CD4-positive, alpha-beta memory T cell (primary cell): ENCODE data around the gene PDC. TPM values are rescaled to one million over a fixed set of nuclear protein-coding genes. Genes with fewer than 3 reads are reported as not detected.

Source experiments
- CTCF ChIA-PET: fragments of 350-600 bp; sonication (Branson Sonifier 250); formaldehyde crosslinking; loops from one replicate; lab custom pipeline; 2021; ENCODE audit warnings: inconsistent platforms; ENCODE audit not compliant: partially characterized antibody; lab: Charles Lee
- POLR2A ChIA-PET: fragments of 350-600 bp; sonication (Branson Sonifier 250); formaldehyde crosslinking; loops from one replicate; lab custom pipeline; 2021; ENCODE audit not compliant: partially characterized antibody; lab: Charles Lee
- DNase-seq, 5 donors: peaks; one replicate each; pipeline versions ENCODE4 v3.0.0 to v3.0.0-alpha.2; 2020 to 2022; ENCODE audit warnings: mixed read lengths in 1 of 5
- H3K27ac ChIP-seq: one replicate; pipeline ENCODE4 v1.7.0; 2013; ENCODE audit warnings: low read depth, low read length
- H3K27me3 ChIP-seq: 2 replicates; pipeline ENCODE4 v1.7.0; 2013; ENCODE audit warnings: mild to moderate bottlenecking, low read length, moderate library complexity; ENCODE audit not compliant: insufficient read depth
- H3K36me3 ChIP-seq: 2 replicates; pipeline ENCODE4 v1.7.0; 2013; ENCODE audit warnings: mild to moderate bottlenecking, low read length, moderate library complexity; ENCODE audit not compliant: insufficient read depth
- H3K4me1 ChIP-seq: 2 replicates; pipeline ENCODE4 v1.7.0; 2013; ENCODE audit warnings: mild to moderate bottlenecking, low read length, moderate library complexity; ENCODE audit not compliant: insufficient read depth
- H3K4me3 ChIP-seq, 2 donors: one replicate each; pipeline ENCODE4 v1.7.0; 2013; ENCODE audit warnings: low read length in 2 of 2, mild to moderate bottlenecking in 1 of 2
- H3K9me3 ChIP-seq, 2 donors: one replicate each; pipeline ENCODE4 v1.7.0; 2013; ENCODE audit warnings: low read length in 2 of 2, control low read depth in 1 of 2; ENCODE audit not compliant: control insufficient read depth in 1 of 2
- H3K27ac Mint-ChIP-seq, 7 donors: one replicate each; pipeline ENCODE4 v1.8.0; 2020 to 2021; ENCODE audit warnings: mixed read lengths in 7 of 7, mild to moderate bottlenecking in 6 of 7, inconsistent platforms in 3 of 7, moderate library complexity in 3 of 7
- H3K27me3 Mint-ChIP-seq, 2 donors: one replicate each; pipeline ENCODE4 v1.8.0; 2020 to 2021; ENCODE audit warnings: mixed read lengths in 2 of 2
- H3K36me3 Mint-ChIP-seq, 2 donors: one replicate each; pipeline ENCODE4 v1.8.0; 2020 to 2021; ENCODE audit warnings: mixed read lengths in 2 of 2, inconsistent platforms in 1 of 2, mild to moderate bottlenecking in 1 of 2
- H3K4me1 Mint-ChIP-seq, 4 donors: one replicate each; pipeline ENCODE4 v1.8.0; 2020 to 2021; ENCODE audit warnings: mixed read lengths in 4 of 4, mild to moderate bottlenecking in 1 of 4
- H3K4me3 Mint-ChIP-seq, 8 donors: one replicate each; pipeline ENCODE4 v1.8.0; 2020 to 2021; ENCODE audit warnings: mixed read lengths in 8 of 8, mild to moderate bottlenecking in 7 of 8, moderate library complexity in 6 of 8, inconsistent platforms in 3 of 8
- H3K9me3 Mint-ChIP-seq, 8 donors: one replicate each; pipeline ENCODE4 v1.8.0; 2020 to 2021; ENCODE audit warnings: mixed read lengths in 8 of 8, mild to moderate bottlenecking in 5 of 8, inconsistent platforms in 3 of 8, moderate library complexity in 1 of 8
- intact Hi-C: fragments of 100-400 bp; cut with micrococcal nuclease; formaldehyde crosslinking; loops from one replicate; pipeline ENCODE4 v1.15.1; 2023
- polyA plus RNA-seq, 2 donors: library from polyadenylated mRNA; unstranded; fragments of 300-500 nt; fragmentation: Illumina TruSeq; gene quantifications; one replicate each; pipeline ENCODE4 v1.2.3, GENCODE V29; 2021
- total RNA-seq, 2 experiments: library from RNA; stranded (reverse); gene quantifications; one replicate each; pipeline ENCODE4 v1.2.3, GENCODE V29; 2021

The PDC gene
- total and polyA plus RNA-seq, 4 experiments from 2014 or later: not detected

GRCh38 chr1:186497651-186498050, 36.7 kb upstream of the PDC start:
- DNase-seq: no peak
- no peaks in the 10 kb centered on the region for H3K27me3 Mint-ChIP-seq
- no peak overlapping the region for H3K4me3 ChIP-seq
- no peaks in the 10 kb centered on the region for H3K9me3 Mint-ChIP-seq
- H3K27ac ChIP-seq: no peak overlapping the region
- H3K27ac Mint-ChIP-seq: no peak overlapping the region
- H3K4me3 Mint-ChIP-seq: no peak overlapping the region
- no peaks in the 10 kb centered on the region for H3K4me1 Mint-ChIP-seq
- POLR2A ChIA-PET: no interaction called here
- no peaks in the 10 kb centered on the region for H3K4me1 ChIP-seq
- CTCF ChIA-PET: no interaction called here
- intact Hi-C loops: no loop called here
- no peaks in the 10 kb centered on the region for H3K36me3 ChIP-seq
- H3K27me3 ChIP-seq: no peaks in the 10 kb centered on the region
- H3K36me3 Mint-ChIP-seq: no peaks in the 10 kb centered on the region
- H3K9me3 ChIP-seq: no peaks in the 10 kb centered on the region

GRCh38 chr1:186496171-186496851, 35.4 kb upstream of the PDC start:
- H3K4me3 ChIP-seq: no peak overlapping the region
- Mint-ChIP-seq H3K27ac (no peak overlapping the region), H3K27me3 (no peaks in the 10 kb centered on the region), H3K36me3 (no peaks in the 10 kb centered on the region), H3K4me3 (no peak overlapping the region), H3K4me1 (no peaks in the 10 kb centered on the region), H3K9me3 (peaks cover 0 to 1% (median 0%) of the 10 kb centered on the region in 8 donors)
- no peak for DNase-seq
- H3K27ac ChIP-seq: no peak overlapping the region
- ChIA-PET CTCF (no interaction called here), POLR2A (no interaction called here)
- H3K9me3 ChIP-seq: no peaks in the 10 kb centered on the region
- no peaks in the 10 kb centered on the region for H3K27me3 ChIP-seq
- intact Hi-C loops: no loop called here
- H3K4me1 ChIP-seq: no peaks in the 10 kb centered on the region
- H3K36me3 ChIP-seq: no peaks in the 10 kb centered on the region

- POLR2A ChIA-PET: no interaction called here
- Histone ChIP-seq H3K4me1 (no peaks in the 10 kb centered on the region), H3K9me3 (no peaks in the 10 kb centered on the region), H3K27me3 (no peaks in the 10 kb centered on the region), H3K27ac (no peak overlapping the region), H3K36me3 (no peaks in the 10 kb centered on the region), H3K4me3 (no peak overlapping the region)
- Mint-ChIP-seq H3K4me3 (no peak overlapping the region), H3K27me3 (no peaks in the 10 kb centered on the region), H3K36me3 (no peaks in the 10 kb centered on the region), H3K9me3 (peaks cover 0 to 1% (median 0%) of the 10 kb centered on the region in 8 donors), H3K4me1 (no peaks in the 10 kb centered on the region), H3K27ac (no peak overlapping the region)
- CTCF ChIA-PET: no interaction called here
- intact Hi-C loops: no loop called here
- DNase-seq: no peak
Observed at GRCh38 chr1:186494832-186495271, 33.9 kb upstream of the PDC start.

DNA sequence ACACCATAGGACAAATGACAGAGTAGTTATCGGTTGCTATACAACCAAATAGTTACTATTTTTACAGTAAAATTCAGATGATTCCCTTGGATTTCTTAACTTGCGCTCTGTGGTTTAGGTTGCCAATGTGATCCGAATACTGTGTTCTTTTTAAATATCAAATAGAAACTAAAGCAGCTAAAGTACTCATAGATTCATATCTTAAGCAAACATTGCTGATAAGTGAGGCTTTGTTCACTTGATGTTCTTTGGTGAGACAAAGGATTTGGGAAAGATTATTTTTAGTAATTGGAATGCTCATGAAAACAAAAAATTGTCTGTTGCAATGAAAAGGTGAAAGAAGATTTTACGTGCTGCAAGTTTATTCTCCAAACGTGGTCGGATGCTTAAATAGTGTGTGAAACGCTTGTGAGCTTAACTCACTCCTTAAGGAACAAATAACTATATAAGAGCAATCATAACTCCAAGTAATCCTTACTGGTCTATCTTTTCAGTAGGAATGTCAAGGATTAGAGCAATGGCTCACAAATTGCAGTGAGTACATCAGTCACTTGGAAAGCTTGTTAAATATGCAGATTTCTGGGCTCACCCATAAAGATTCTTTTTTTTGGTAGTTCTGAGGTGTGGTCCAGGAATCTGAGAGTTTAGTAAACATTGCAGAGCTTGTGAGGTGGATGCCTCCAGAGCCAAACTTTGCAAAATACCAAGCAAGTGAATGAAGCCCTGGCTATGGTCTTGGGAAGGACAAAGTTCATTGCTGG, 31.8 kb upstream of the PDC start:
- Mint-ChIP-seq H3K27ac (no peak overlapping the region), H3K27me3 (no peaks in the 10 kb centered on the region), H3K9me3 (peaks cover 0 to 1% (median 0%) of the 10 kb centered on the region in 8 donors), H3K36me3 (no peaks in the 10 kb centered on the region), H3K4me3 (no peak overlapping the region), H3K4me1 (no peaks in the 10 kb centered on the region)
- ChIA-PET CTCF (no interaction called here), POLR2A (no interaction called here)
- H3K27me3 ChIP-seq: no peaks in the 10 kb centered on the region
- H3K4me1 ChIP-seq: no peaks in the 10 kb centered on the region
- H3K4me3 ChIP-seq: no peak overlapping the region
- no peak overlapping the region for H3K27ac ChIP-seq
- intact Hi-C loops: no loop called here
- H3K9me3 ChIP-seq: no peaks in the 10 kb centered on the region
- no peaks in the 10 kb centered on the region for H3K36me3 ChIP-seq
- no peak for DNase-seq

GRCh38 chr1:186491336-186491735, 30.4 kb upstream of the PDC start:
- H3K4me3 ChIP-seq: no peak overlapping the region
- intact Hi-C loops: no loop called here
- Mint-ChIP-seq H3K27me3 (no peaks in the 10 kb centered on the region), H3K27ac (no peak overlapping the region), H3K4me3 (no peak overlapping the region), H3K9me3 (peaks cover 0 to 1% (median 0%) of the 10 kb centered on the region in 8 donors), H3K36me3 (no peaks in the 10 kb centered on the region), H3K4me1 (no peaks in the 10 kb centered on the region)
- no peaks in the 10 kb centered on the region for H3K36me3 ChIP-seq
- no peak for DNase-seq
- ChIA-PET POLR2A (no interaction called here), CTCF (no interaction called here)
- H3K9me3 ChIP-seq: no peaks in the 10 kb centered on the region
- H3K27me3 ChIP-seq: no peaks in the 10 kb centered on the region
- H3K4me1 ChIP-seq: no peaks in the 10 kb centered on the region
- no peak overlapping the region for H3K27ac ChIP-seq

- Histone ChIP-seq H3K36me3 (no peaks in the 10 kb centered on the region), H3K27ac (no peak overlapping the region), H3K4me3 (no peak overlapping the region), H3K4me1 (no peaks in the 10 kb centered on the region), H3K9me3 (no peaks in the 10 kb centered on the region), H3K27me3 (no peaks in the 10 kb centered on the region)
- H3K27me3 Mint-ChIP-seq: peaks cover 0 to 1% of the 10 kb centered on the region in 2 donors
- no peaks in the 10 kb centered on the region for H3K36me3 Mint-ChIP-seq
- POLR2A ChIA-PET: no interaction called here
- intact Hi-C loops: no loop called here
- peaks cover 0 to 1% (median 0%) of the 10 kb centered on the region in 8 donors for H3K9me3 Mint-ChIP-seq
- no peak overlapping the region for H3K4me3 Mint-ChIP-seq
- CTCF ChIA-PET: no interaction called here
- no peak overlapping the region for H3K27ac Mint-ChIP-seq
- H3K4me1 Mint-ChIP-seq: no peaks in the 10 kb centered on the region
- DNase-seq: no peak
Observed at GRCh38 chr1:186487163-186487562, 26.2 kb upstream of the PDC start.

GRCh38 chr1:186486061-186486460, 25.1 kb upstream of the PDC start:
- no peak overlapping the region for H3K4me3 Mint-ChIP-seq
- H3K27ac Mint-ChIP-seq: no peak overlapping the region
- Histone ChIP-seq H3K9me3 (no peaks in the 10 kb centered on the region), H3K27me3 (no peaks in the 10 kb centered on the region), H3K4me1 (no peaks in the 10 kb centered on the region), H3K27ac (no peak overlapping the region), H3K36me3 (no peaks in the 10 kb centered on the region), H3K4me3 (no peak overlapping the region)
- H3K4me1 Mint-ChIP-seq: no peaks in the 10 kb centered on the region
- ChIA-PET POLR2A (no interaction called here), CTCF (no interaction called here)
- DNase-seq: no peak
- H3K36me3 Mint-ChIP-seq: no peaks in the 10 kb centered on the region
- intact Hi-C loops: no loop called here
- H3K27me3 Mint-ChIP-seq: peaks cover 0 to 1% of the 10 kb centered on the region in 2 donors
- no peaks in the 10 kb centered on the region for H3K9me3 Mint-ChIP-seq
